Nephron (organoid): ENCODE results near the gene LRWD1.
A peak's percentile ranks its signal among the peaks of the same experiment; 100 is the strongest.

Experiments
- H3K27ac Mint-ChIP-seq, 3 experiments: 2 replicates each; pipeline ENCODE4 v1.8.0; 2020; ENCODE audit warnings: mixed read lengths in 3 of 3, mild to moderate bottlenecking in 2 of 3, moderate library complexity in 1 of 3
- H3K27me3 Mint-ChIP-seq: 2 replicates; pipeline ENCODE4 v1.8.0; 2021; ENCODE audit warnings: low read depth, mild to moderate bottlenecking, moderate library complexity, mixed read lengths
- H3K36me3 Mint-ChIP-seq: 2 replicates; pipeline ENCODE4 v1.8.0; 2020; ENCODE audit warnings: low read depth, mixed read lengths
- H3K4me1 Mint-ChIP-seq: 2 replicates; pipeline ENCODE4 v1.8.0; 2020; ENCODE audit warnings: mixed read lengths
- H3K4me3 Mint-ChIP-seq, 3 experiments: 2 replicates each; pipeline ENCODE4 v1.8.0; 2020; ENCODE audit warnings: mild to moderate bottlenecking in 3 of 3, mixed read lengths in 3 of 3, moderate library complexity in 2 of 3
- H3K9me3 Mint-ChIP-seq: 2 replicates; pipeline ENCODE4 v1.8.0; 2020; ENCODE audit warnings: mixed read lengths
- CTCF ChIP-seq, 3 experiments: fragments of 200-600 bp; sonication (generic); IDR thresholded peaks; one replicate each; pipeline ENCODE4 v1.5.0; 2021; ENCODE audit warnings: antibody characterized with exemption in 3 of 3; ENCODE audit not compliant: unreplicated experiment in 3 of 3

The LRWD1 gene

GRCh38 chr7:102421706-102422240, 43.0 kb upstream of the LRWD1 start:
- H3K9me3 Mint-ChIP-seq: no peaks in the 10 kb centered on the region
- peaks cover 65% of the 10 kb centered on the region for H3K36me3 Mint-ChIP-seq
- no peak overlapping the region for H3K27ac Mint-ChIP-seq
- peaks cover 24% of the 10 kb centered on the region for H3K4me1 Mint-ChIP-seq
- no peaks in the 10 kb centered on the region for H3K27me3 Mint-ChIP-seq
- H3K4me3 Mint-ChIP-seq: no peak overlapping the region
- TF ChIP-seq CTCF (IDR thresholded peaks at IDR 0.05; ENCODE audit: unreplicated experiment in 3 of 3): no peak

DNA sequence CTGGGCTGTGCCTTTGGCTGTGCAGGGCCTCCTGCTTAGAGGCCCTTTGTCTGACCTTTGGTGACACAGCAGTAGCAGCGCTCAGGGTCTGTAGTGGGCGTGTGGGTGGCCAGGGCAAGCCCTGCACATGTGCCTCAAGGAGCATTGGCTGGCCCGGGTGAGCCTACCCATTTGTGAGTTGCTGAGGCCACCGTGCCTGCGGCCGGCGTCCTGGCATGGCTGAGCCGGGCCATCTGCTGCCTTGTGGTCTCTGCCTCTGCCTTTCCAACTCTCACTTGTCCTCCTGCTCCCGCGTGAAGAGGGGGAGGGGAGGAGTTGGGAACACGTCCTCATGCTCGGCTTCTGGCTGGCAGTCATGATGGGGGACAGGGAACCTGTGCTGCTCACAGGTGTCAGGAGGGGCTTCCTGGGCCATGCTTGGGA, 40.6 kb upstream of the LRWD1 start:
- Mint-ChIP-seq H3K36me3 (peaks cover 60% of the 10 kb centered on the region), H3K27ac (peak overlapping the region in 1 of 3 experiments; percentile 76), H3K4me3 (peak overlapping the region in 1 of 3 experiments; percentile 23), H3K9me3 (no peaks in the 10 kb centered on the region), H3K27me3 (no peaks in the 10 kb centered on the region), H3K4me1 (peaks cover 24% of the 10 kb centered on the region)
- no peak for TF ChIP-seq CTCF (IDR thresholded peaks at IDR 0.05; ENCODE audit: unreplicated experiment in 3 of 3)

DNA sequence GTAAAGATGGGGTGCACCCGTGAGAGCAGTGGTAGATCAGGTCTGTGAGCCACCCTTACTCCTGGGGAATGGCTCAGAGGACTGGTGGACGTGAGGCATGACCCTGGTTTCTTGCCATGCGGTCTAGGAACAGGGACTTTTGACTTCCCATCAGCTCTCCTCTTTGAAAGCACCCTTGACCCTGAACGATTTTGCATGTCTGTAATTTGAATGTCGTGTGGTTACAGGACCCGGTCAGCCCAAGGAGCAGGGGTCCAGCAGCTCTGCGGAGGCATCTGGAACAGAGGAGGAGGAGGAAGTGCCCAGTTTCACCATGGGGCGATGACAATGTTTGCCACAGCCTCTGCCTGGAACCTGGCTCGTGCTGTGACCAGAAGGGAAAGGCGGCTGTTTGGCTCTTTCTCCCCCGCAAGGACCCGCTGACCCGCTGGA, 40.0 kb upstream of the LRWD1 start:
- no peaks in the 10 kb centered on the region for H3K27me3 Mint-ChIP-seq
- H3K4me3 Mint-ChIP-seq: no peak overlapping the region
- H3K4me1 Mint-ChIP-seq: peaks cover 24% of the 10 kb centered on the region
- peaks cover 53% of the 10 kb centered on the region for H3K36me3 Mint-ChIP-seq
- no peaks in the 10 kb centered on the region for H3K9me3 Mint-ChIP-seq
- peak overlapping the region in 1 of 3 experiments; percentile 76 for H3K27ac Mint-ChIP-seq
- no peak for TF ChIP-seq CTCF (IDR thresholded peaks at IDR 0.05; ENCODE audit: unreplicated experiment in 3 of 3)

DNA sequence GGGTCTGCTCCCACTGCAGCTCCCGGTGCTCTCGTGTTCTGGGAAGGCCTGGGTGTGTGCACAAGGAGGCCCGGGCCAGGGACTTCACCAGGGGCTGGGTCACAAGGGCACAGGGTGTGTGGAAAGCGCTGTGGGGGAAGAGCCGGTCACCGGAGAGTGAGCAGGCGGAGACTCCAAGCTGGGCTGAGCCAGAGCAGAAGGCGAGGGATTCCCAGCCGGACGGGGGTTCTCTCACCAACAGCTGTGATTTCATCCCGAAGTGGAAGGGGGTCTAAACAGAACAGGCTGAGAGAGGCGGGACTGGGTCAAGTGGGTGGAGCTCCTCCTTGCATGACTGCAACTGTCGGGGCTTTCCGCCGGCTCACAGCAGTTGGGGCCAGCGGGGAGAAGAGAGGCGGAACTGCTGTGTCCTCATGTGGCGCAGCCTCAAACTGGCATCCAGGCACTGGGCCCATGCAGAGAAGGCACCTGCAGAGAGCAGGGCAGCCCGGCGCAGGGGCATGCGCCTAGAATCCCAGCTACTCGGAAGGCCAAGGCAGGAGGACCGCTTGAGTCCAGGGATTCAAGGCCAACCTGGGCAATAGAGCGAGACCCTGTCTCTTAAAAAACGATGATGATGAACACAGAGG, 39.0 kb upstream of the LRWD1 start:
- Mint-ChIP-seq H3K4me3 (peak overlapping the region in 1 of 3 experiments; percentile 51), H3K4me1 (peaks cover 27% of the 10 kb centered on the region), H3K9me3 (no peaks in the 10 kb centered on the region), H3K27ac (peak overlapping the region in 2 of 3 experiments; percentile 62 to 76), H3K27me3 (no peaks in the 10 kb centered on the region), H3K36me3 (peaks cover 44% of the 10 kb centered on the region)
- no peak for TF ChIP-seq CTCF (IDR thresholded peaks at IDR 0.05; ENCODE audit: unreplicated experiment in 3 of 3)

GRCh38 chr7:102426268-102427018, 38.3 kb upstream of the LRWD1 start:
- no peaks in the 10 kb centered on the region for H3K9me3 Mint-ChIP-seq
- peak overlapping the region in 1 of 3 experiments; percentile 76 for H3K27ac Mint-ChIP-seq
- no peaks in the 10 kb centered on the region for H3K27me3 Mint-ChIP-seq
- peaks cover 40% of the 10 kb centered on the region for H3K36me3 Mint-ChIP-seq
- peaks cover 29% of the 10 kb centered on the region for H3K4me1 Mint-ChIP-seq
- no peak for TF ChIP-seq CTCF (IDR thresholded peaks at IDR 0.05; ENCODE audit: unreplicated experiment in 3 of 3)
- H3K4me3 Mint-ChIP-seq: no peak overlapping the region
